NT2/D1 (cell line): Measurements from ENCODE around the gene LRP8.

Experiments used
- SUZ12 ChIP-seq: IDR thresholded peaks from 2 replicates; pipeline ENCODE4 v1.6.1; 2011; ENCODE audit not compliant: insufficient read length, insufficient read depth; ENCODE audit errors: extremely low read depth
- ZNF274 ChIP-seq: IDR thresholded peaks from 2 replicates; pipeline ENCODE4 v1.6.1; 2011; ENCODE audit warnings: mild to moderate bottlenecking, low read depth, low read length

GRCh38 chr1:53316424-53316765 lies 11.5 kb downstream of the LRP8 start:
- TF ChIP-seq ZNF274 (no peak), SUZ12 (no peak)
